Gastrocnemius medialis (tissue), 4 donors: Measurements from ENCODE around the gene S100A4. TPM values are rescaled to one million over a fixed set of nuclear protein-coding genes. Genes with fewer than 3 reads are reported as not detected.
"Not testable (repeated sequence)": the region's sequence is repeated elsewhere in the genome, so short reads cannot be mapped to it uniquely, and the experiment has no call there.

Experiments used
- ATAC-seq, 2 donors: fragments of 150-250 bp; one replicate each; pipeline ENCODE4 v1.9.1; 2016
- DNase-seq, 2 donors: peaks; one replicate each; pipeline ENCODE4 v3.0.0-alpha.2; 2019
- H3K27ac ChIP-seq, 4 donors: fragments of 200-600 bp; sonication (generic); 1 replicate in 1 of 4; 2 replicates in 3 of 4; pipeline ENCODE4 v1.5.1; 2016 to 2018; ENCODE audit warnings: mild to moderate bottlenecking in 2 of 4, moderate library complexity in 1 of 4
- H3K27me3 ChIP-seq, 3 donors: fragments of 200-600 bp; sonication (generic) in 2 of 3; 1 replicate in 1 of 3; 2 replicates in 2 of 3; pipeline versions ENCODE4 v1.5.1 to v1.6.0; 2016 to 2019; ENCODE audit warnings: mild to moderate bottlenecking in 1 of 3, moderate library complexity in 1 of 3
- H3K36me3 ChIP-seq, 2 donors: fragments of 200-600 bp; sonication (generic) in 1 of 2; one replicate each; pipeline ENCODE4 v1.5.1; 2017 to 2018
- H3K4me1 ChIP-seq, 2 donors: fragments of 200-600 bp; sonication (generic) in 1 of 2; one replicate each; pipeline ENCODE4 v1.5.1; 2016 to 2017; ENCODE audit warnings: mild to moderate bottlenecking in 2 of 2
- H3K4me3 ChIP-seq, 4 donors: fragments of 200-600 bp; sonication (generic) in 3 of 4; 1 replicate in 1 of 4; 2 replicates in 3 of 4; pipeline ENCODE4 v1.5.1; 2016 to 2019; ENCODE audit warnings: mild to moderate bottlenecking in 2 of 4
- H3K9me3 ChIP-seq, 3 donors: fragments of 200-600 bp; sonication (generic) in 2 of 3; 1 replicate in 1 of 3; 2 replicates in 2 of 3; pipeline ENCODE4 v1.5.1; 2016 to 2019
- CTCF ChIP-seq, 5 experiments: fragments of 450-650 bp in 3 of 5; fragments of 200-600 bp in 2 of 5; sonication (generic) in 2 of 5; IDR thresholded peaks in 4 of 5; conservative IDR thresholded peaks in 1 of 5; 1 replicate in 4 of 5; 2 replicates in 1 of 5; pipeline ENCODE4 v1.5.1; 2016 to 2019; ENCODE audit warnings: antibody characterized with exemption in 5 of 5, mild to moderate bottlenecking in 3 of 5, moderate library complexity in 3 of 5
- POLR2A ChIP-seq, 2 donors: fragments of 450-650 bp; IDR thresholded peaks; one replicate each; pipeline ENCODE4 v1.6.1; 2017; ENCODE audit warnings: antibody characterized with exemption in 2 of 2, mild to moderate bottlenecking in 2 of 2, moderate library complexity in 2 of 2
- in situ Hi-C, 4 donors: fragments of 200-750 bp; cut with MboI; loops; one replicate each; pipeline versions ENCODE4 v1.15.0 to v1.8.0; 2017; ENCODE audit warnings: low sequenced_read_pairs in 4 of 4
- intact Hi-C: fragments of 100-400 bp; cut with DNase I; formaldehyde crosslinking; loops from one replicate; pipeline ENCODE4 v1.15.1; 2023; ENCODE audit warnings: low total_unique reads
- total RNA-seq, 4 donors: library from RNA; depleted of rRNA; stranded (reverse); fragments of >200 nt; gene quantifications; one replicate each; pipeline versions ENCODE4 v1.1.0 to v1.2.3, GENCODE V29; 2016

The S100A4 gene
- total RNA-seq, 4 donors from 2014 or later: 76.8 to 377 (median 144) TPM

GRCh38 chr1:153586347-153586746 is 40.7 kb upstream of the S100A4 start:
- Histone ChIP-seq H3K27ac (no peak overlapping the region), H3K9me3 (no peaks in the 10 kb centered on the region), H3K27me3 (no peaks in the 10 kb centered on the region), H3K4me1 (no peaks in the 10 kb centered on the region), H3K4me3 (no peak overlapping the region), H3K36me3 (no peaks in the 10 kb centered on the region)
- intact Hi-C loops: no loop called here
- in situ Hi-C loops: loop anchor here in 1 of 4 donors (25.0 kb wide), 1 partner anchor 151 kb away; the partner anchor contains the start of gene INTS3
- TF ChIP-seq POLR2A (IDR thresholded peaks at IDR 0.05) (no peak), CTCF (IDR thresholded peaks at IDR 0.05 in 4 of 5, conservative IDR thresholded peaks at IDR 0.05 in 1 of 5) (no peak)
- DNase-seq (no peak), ATAC-seq (no peak)

- H3K27ac ChIP-seq: no peak overlapping the region
- ATAC-seq (no peak), DNase-seq (no peak)
- H3K4me1 ChIP-seq: no peaks in the 10 kb centered on the region
- H3K4me3 ChIP-seq: no peak overlapping the region
- no peaks in the 10 kb centered on the region for H3K27me3 ChIP-seq
- no peaks in the 10 kb centered on the region for H3K9me3 ChIP-seq
- intact Hi-C loops (no loop called here), in situ Hi-C loops (loop anchor here in 1 of 4 donors (25.0 kb wide), 1 partner anchor 152 kb away; the partner anchor contains the start of gene INTS3)
- TF ChIP-seq POLR2A (IDR thresholded peaks at IDR 0.05): no peak
- TF ChIP-seq CTCF (IDR thresholded peaks at IDR 0.05 in 4 of 5, conservative IDR thresholded peaks at IDR 0.05 in 1 of 5): no peak
- no peaks in the 10 kb centered on the region for H3K36me3 ChIP-seq
These were observed 39.4 kb upstream of the S100A4 start for GRCh38 chr1:153585006-153585405.

GRCh38 chr1:153583976-153584375 is 38.4 kb upstream of the S100A4 start:
- no peaks in the 10 kb centered on the region for H3K9me3 ChIP-seq
- H3K4me3 ChIP-seq: no peak overlapping the region
- no peaks in the 10 kb centered on the region for H3K4me1 ChIP-seq
- H3K27me3 ChIP-seq: no peaks in the 10 kb centered on the region
- in situ Hi-C loops (loop anchor here in 1 of 4 donors (25.0 kb wide), 1 partner anchor 153 kb away; the partner anchor contains the start of gene INTS3), intact Hi-C loops (no loop called here)
- ATAC-seq (no peak), DNase-seq (no peak)
- no peak overlapping the region for H3K27ac ChIP-seq
- no peak for TF ChIP-seq POLR2A (IDR thresholded peaks at IDR 0.05)
- no peak for TF ChIP-seq CTCF (IDR thresholded peaks at IDR 0.05 in 4 of 5, conservative IDR thresholded peaks at IDR 0.05 in 1 of 5)
- no peaks in the 10 kb centered on the region for H3K36me3 ChIP-seq

GRCh38 chr1:153583514-153583913 is 37.9 kb upstream of the S100A4 start:
- ATAC-seq, H3K27me3 ChIP-seq, H3K9me3 ChIP-seq, H3K27ac ChIP-seq, H3K36me3 ChIP-seq, H3K4me3 ChIP-seq, intact Hi-C loops, DNase-seq, H3K4me1 ChIP-seq: not testable (repeated sequence)
- in situ Hi-C loops: loop anchor here in 1 of 4 donors (25.0 kb wide), 1 partner anchor 154 kb away; the partner anchor contains the start of gene INTS3

- H3K4me1 ChIP-seq, H3K27me3 ChIP-seq, H3K9me3 ChIP-seq, H3K36me3 ChIP-seq, ATAC-seq, H3K27ac ChIP-seq, DNase-seq, H3K4me3 ChIP-seq, intact Hi-C loops: not testable (repeated sequence)
- in situ Hi-C loops: loop anchor here in 1 of 4 donors (25.0 kb wide), 1 partner anchor 154 kb away; the partner anchor contains the start of gene INTS3
These were observed 37.2 kb upstream of the S100A4 start for GRCh38 chr1:153582836-153583235.

- in situ Hi-C loops: loop anchor here in 1 of 4 donors (25.0 kb wide), 1 partner anchor 158 kb away; the partner anchor contains the start of gene INTS3
- no peaks in the 10 kb centered on the region for H3K4me1 ChIP-seq
- TF ChIP-seq POLR2A (IDR thresholded peaks at IDR 0.05) (no peak), CTCF (IDR thresholded peaks at IDR 0.05 in 4 of 5, conservative IDR thresholded peaks at IDR 0.05 in 1 of 5) (no peak)
- H3K27ac ChIP-seq: no peak overlapping the region
- no peaks in the 10 kb centered on the region for H3K9me3 ChIP-seq
- peaks cover 0 to 4% (median 0%) of the 10 kb centered on the region in 3 donors for H3K27me3 ChIP-seq
- no peaks in the 10 kb centered on the region for H3K36me3 ChIP-seq
- intact Hi-C loops: no loop called here
- no peak for ATAC-seq
- no peak overlapping the region for H3K4me3 ChIP-seq
- DNase-seq: no peak
These were observed 33.3 kb upstream of the S100A4 start for GRCh38 chr1:153578936-153579335.
